HepG2 (cell line): ENCODE results near the gene JMJD8.

Experiments
- ARNT ChIP-seq: fragments of 450-650 bp; IDR thresholded peaks from 2 replicates; pipeline ENCODE4 v1.6.1; 2017
- PRDM4 ChIP-seq: sonication (generic); formaldehyde crosslinking; IDR thresholded peaks from 2 replicates; pipeline ENCODE4 v1.9.0; 2021; ENCODE audit warnings: missing genetic modification reagents, borderline replicate concordance

GRCh38 chr16:648781-649589, 35.1 kb downstream of the JMJD8 start, which contains the start of gene WDR90:
- TF ChIP-seq ARNT (no peak), PRDM4 (CRISPR knock-in tag) (no peak)
